Measurements from ENCODE around the gene DNAH2.

DNA sequence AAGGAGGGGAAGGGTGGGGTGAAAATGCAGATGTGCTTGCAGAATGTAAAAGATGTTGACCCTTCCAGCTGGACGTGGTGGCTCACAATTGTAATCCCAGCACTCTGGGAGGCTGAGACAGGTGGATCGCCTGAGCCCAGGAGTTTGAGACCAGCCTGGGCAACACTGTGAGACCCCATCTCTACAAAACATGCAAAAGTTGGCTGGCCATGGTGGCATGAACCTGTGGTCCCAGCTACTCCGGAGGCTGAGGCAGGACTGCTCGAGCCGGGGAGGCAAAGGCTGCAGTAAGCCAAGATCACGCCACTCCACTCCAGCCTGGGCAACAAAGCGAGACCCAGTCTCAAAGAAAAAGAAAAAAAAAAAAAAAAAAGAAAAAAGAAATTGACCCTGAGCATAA is 49.1 kb upstream of the DNAH2 start:
- no peak for TF ChIP-seq CTCF (conservative IDR thresholded peaks at IDR 0.05 in 1 of 2, IDR thresholded peaks at IDR 0.05 in 1 of 2; ENCODE audit: extremely low read depth in 1 of 2, insufficient read depth in 1 of 2, low read depth in 1 of 2, low read length in 2 of 2)
- TF ChIP-seq EZH2 (IDR thresholded peaks at IDR 0.05; ENCODE audit: borderline replicate concordance, low read length) = no peak

Measured in mammary epithelial cell (primary cell).